Activated B cell treated with CpG ODN at 0.5 μM for 24 hours (primary cell): ENCODE data around the gene TUBB. TPM values are rescaled to one million over a fixed set of nuclear protein-coding genes. Genes with fewer than 3 reads are reported as not detected.

ENCODE experiments used
- ATAC-seq: fragments of 200-7000 bp; cut with Tn5 transposase; one replicate; pipeline ENCODE4 v1.10.0; 2021; ENCODE audit warnings: low read depth, mild to moderate bottlenecking, moderate library complexity
- CTCF ChIA-PET: fragments of 350-600 bp; sonication (Branson Sonifier 250); formaldehyde crosslinking; loops from one replicate; lab custom pipeline; 2021; ENCODE audit warnings: antibody characterized with exemption; lab: Charles Lee
- POLR2A ChIA-PET: fragments of 350-600 bp; sonication (Branson Sonifier 250); formaldehyde crosslinking; loops from one replicate; lab custom pipeline; 2021; ENCODE audit warnings: antibody characterized with exemption; lab: Charles Lee
- DNase-seq: peaks from one replicate; pipeline ENCODE4 v3.0.0; 2022
- H3K27ac Mint-ChIP-seq: one replicate; pipeline ENCODE4 v1.8.0; 2020; ENCODE audit warnings: mixed read lengths
- H3K27me3 Mint-ChIP-seq: one replicate; pipeline ENCODE4 v1.8.0; 2021; ENCODE audit warnings: mixed read lengths
- H3K36me3 Mint-ChIP-seq: one replicate; pipeline ENCODE4 v1.8.0; 2021; ENCODE audit warnings: low read depth, mixed read lengths
- H3K4me1 Mint-ChIP-seq: one replicate; pipeline ENCODE4 v1.8.0; 2021; ENCODE audit warnings: mixed read lengths
- H3K4me3 Mint-ChIP-seq: one replicate; pipeline ENCODE4 v1.8.0; 2020; ENCODE audit warnings: mild to moderate bottlenecking, mixed read lengths
- H3K9me3 Mint-ChIP-seq: one replicate; pipeline ENCODE4 v1.8.0; 2020; ENCODE audit warnings: mixed read lengths
- CTCF ChIP-seq: fragments of 200-600 bp; IDR thresholded peaks from one replicate; pipeline ENCODE4 v1.8.0; 2022; ENCODE audit warnings: antibody characterized with exemption, mild to moderate bottlenecking
- intact Hi-C: fragments of 100-400 bp; cut with micrococcal nuclease; formaldehyde crosslinking; loops from one replicate; pipeline ENCODE4 v1.15.1; 2024
- total RNA-seq: library from RNA; stranded (reverse); gene quantifications from 2 replicates; pipeline ENCODE4 v1.2.3, GENCODE V29; 2022

The TUBB gene
- total RNA-seq, 1 donor from 2014 or later: 700 TPM

- no peak overlapping the region for H3K4me3 Mint-ChIP-seq
- no peaks in the 10 kb centered on the region for H3K36me3 Mint-ChIP-seq
- intact Hi-C loops: no loop called here
- POLR2A ChIA-PET: interaction anchor here (0.7 kb wide), 2 partner anchors 853 to 1143 kb away, joined by 3 to 4 read pairs; no protein-coding TSS in a partner anchor
- TF ChIP-seq CTCF: no peak
- H3K27ac Mint-ChIP-seq: no peak overlapping the region
- DNase-seq (no peak), ATAC-seq (no peak)
- peaks cover 15% of the 10 kb centered on the region for H3K27me3 Mint-ChIP-seq
- H3K9me3 Mint-ChIP-seq: peaks cover 2% of the 10 kb centered on the region
- H3K4me1 Mint-ChIP-seq: peaks cover 13% of the 10 kb centered on the region
- CTCF ChIA-PET: no interaction called here
Measured at GRCh38 chr6:30767944-30768301, 47.8 kb downstream of the TUBB start.

- H3K4me3 Mint-ChIP-seq: no peak overlapping the region
- H3K4me1 Mint-ChIP-seq: peaks cover 13% of the 10 kb centered on the region
- no peak for DNase-seq
- ATAC-seq: no peak
- H3K36me3 Mint-ChIP-seq: no peaks in the 10 kb centered on the region
- no peak overlapping the region for H3K27ac Mint-ChIP-seq
- H3K27me3 Mint-ChIP-seq: peaks cover 13% of the 10 kb centered on the region
- no peak for TF ChIP-seq CTCF
- intact Hi-C loops: no loop called here
- CTCF ChIA-PET: no interaction called here
- POLR2A ChIA-PET: no interaction called here
- peaks cover 2% of the 10 kb centered on the region for H3K9me3 Mint-ChIP-seq
Measured at GRCh38 chr6:30768634-30769087, 48.5 kb downstream of the TUBB start.

DNA sequence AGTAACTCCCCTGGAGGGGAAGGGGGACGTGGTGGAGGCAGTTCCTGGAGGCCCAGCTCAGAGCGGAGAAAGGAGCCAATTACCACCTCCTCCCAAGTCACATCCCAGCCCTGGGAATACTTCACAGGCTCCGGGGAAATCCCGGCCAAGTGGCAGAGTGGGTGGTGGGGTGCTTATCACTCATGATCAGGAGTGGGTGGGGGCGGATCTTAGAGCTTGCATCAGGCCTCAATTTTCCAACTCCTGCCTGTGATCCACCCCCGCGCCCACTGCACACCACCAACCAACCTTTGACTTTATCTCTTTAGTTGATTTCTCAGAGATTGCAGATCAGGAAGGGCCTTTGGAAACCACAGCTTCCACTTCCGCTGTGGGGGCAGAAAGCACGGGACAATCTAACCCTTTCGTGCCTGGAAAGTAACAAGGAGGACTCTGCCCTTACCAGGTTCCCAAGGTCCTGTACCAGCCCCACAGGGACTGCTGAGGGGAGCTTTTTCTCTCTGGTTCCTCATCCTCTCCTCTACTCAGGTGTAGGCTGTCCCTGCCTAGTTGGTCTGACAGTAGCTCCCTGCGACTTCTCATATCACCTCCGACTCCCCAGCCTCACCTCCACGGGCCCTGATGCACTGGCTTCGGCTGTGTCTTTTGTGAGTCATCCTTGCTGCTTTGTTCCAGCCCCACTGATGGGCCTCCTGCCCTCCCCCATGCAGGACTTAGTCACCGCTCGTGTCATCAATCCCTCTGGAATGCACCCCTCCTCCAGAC is 49.1 kb downstream of the TUBB start:
- Mint-ChIP-seq H3K4me3 (no peak overlapping the region), H3K27ac (no peak overlapping the region), H3K27me3 (peaks cover 7% of the 10 kb centered on the region), H3K9me3 (peaks cover 2% of the 10 kb centered on the region), H3K36me3 (no peaks in the 10 kb centered on the region), H3K4me1 (peaks cover 13% of the 10 kb centered on the region)
- ChIA-PET POLR2A (no interaction called here), CTCF (interaction anchor here (0.6 to 1.0 kb wide), 2 partner anchors 61 to 413 kb away, joined by 3 read pairs; no protein-coding TSS in a partner anchor)
- no peak for ATAC-seq
- intact Hi-C loops: no loop called here
- no peak for DNase-seq
- no peak for TF ChIP-seq CTCF

DNA sequence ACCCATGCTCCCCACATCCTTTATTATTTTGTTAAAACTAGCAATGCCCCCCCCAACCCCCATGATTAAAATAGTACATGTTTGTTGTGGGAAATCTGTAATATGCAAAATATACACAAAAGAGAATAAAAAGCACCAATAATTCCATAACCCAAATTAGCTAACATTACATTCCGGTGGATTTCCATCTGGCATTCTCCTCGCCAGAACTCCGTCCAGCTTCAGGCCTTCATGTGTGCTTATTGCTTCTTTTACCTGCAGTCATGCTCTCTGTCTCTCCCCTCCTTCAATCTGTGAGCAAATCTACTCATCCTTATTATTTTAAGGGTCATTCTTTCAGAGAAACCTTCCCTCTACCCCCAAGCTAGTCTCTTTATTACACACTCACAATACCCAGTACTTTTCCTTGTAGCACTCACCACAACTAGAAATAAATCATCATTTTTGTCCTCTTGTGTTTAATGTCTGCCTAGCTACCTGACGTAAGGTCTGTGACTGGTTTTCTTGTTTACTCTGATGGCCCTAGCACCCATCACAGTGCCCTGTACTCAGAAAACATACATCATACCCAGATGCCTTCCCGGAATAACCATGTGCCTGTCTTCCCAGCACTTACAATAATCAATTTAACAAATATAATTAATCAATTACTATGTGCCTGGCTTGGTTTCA is 49.8 kb downstream of the TUBB start:
- ChIA-PET POLR2A (no interaction called here), CTCF (interaction anchor here (0.6 to 1.0 kb wide), 2 partner anchors 60 to 414 kb away, joined by 3 read pairs; no protein-coding TSS in a partner anchor)
- DNase-seq (no peak), ATAC-seq (no peak)
- Mint-ChIP-seq H3K27me3 (peaks cover 2% of the 10 kb centered on the region), H3K4me1 (peaks cover 13% of the 10 kb centered on the region), H3K4me3 (no peak overlapping the region), H3K9me3 (no peaks in the 10 kb centered on the region), H3K27ac (no peak overlapping the region), H3K36me3 (no peaks in the 10 kb centered on the region)
- no peak for TF ChIP-seq CTCF
- intact Hi-C loops: no loop called here

- TF ChIP-seq CTCF: no peak
- Mint-ChIP-seq H3K4me1 (peaks cover 13% of the 10 kb centered on the region), H3K9me3 (no peaks in the 10 kb centered on the region), H3K27me3 (no peaks in the 10 kb centered on the region), H3K27ac (no peak overlapping the region), H3K36me3 (no peaks in the 10 kb centered on the region), H3K4me3 (no peak overlapping the region)
- intact Hi-C loops: no loop called here
- CTCF ChIA-PET: no interaction called here
- ATAC-seq (no peak), DNase-seq (no peak)
- POLR2A ChIA-PET: no interaction called here
Measured at GRCh38 chr6:30770592-30770991, 50.4 kb downstream of the TUBB start.
